K562 (cell line): Measurements from ENCODE around the gene NAA80. TPM values are rescaled to one million over a fixed set of nuclear protein-coding genes. Genes with fewer than 3 reads are reported as not detected.

ENCODE experiments used
- BRD4 ChIP-seq: fragments of 200-600 bp; sonication (generic); IDR thresholded peaks from 2 replicates; pipeline ENCODE4 v1.6.1; 2017; ENCODE audit warnings: inconsistent platforms
- CBFB ChIP-seq: sonication (generic); formaldehyde crosslinking; IDR thresholded peaks from 2 replicates; pipeline ENCODE4 v1.4.0; 2020; ENCODE audit warnings: mild to moderate bottlenecking, missing genetic modification reagents
- NFXL1 ChIP-seq: fragments of 450-650 bp; formaldehyde crosslinking; IDR thresholded peaks from 2 replicates; pipeline ENCODE4 v1.4.0; 2021; ENCODE audit warnings: mild to moderate bottlenecking
- NR4A1 ChIP-seq, 2 experiments: fragments of 250-450 bp in 1 of 2; fragments of 450-650 bp in 1 of 2; sonication (Bioruptor Pico) in 1 of 2; IDR thresholded peaks; 2 replicates each; pipeline versions ENCODE4 v1.4.0 to v1.6.1; 2016 to 2020; ENCODE audit warnings: mild to moderate bottlenecking in 2 of 2, missing compliant biosample characterization in 1 of 2, missing genetic modification characterization in 1 of 2, moderate library complexity in 1 of 2
- PRPF4 ChIP-seq: fragments of 200-400 bp; formaldehyde crosslinking; IDR thresholded peaks from one replicate; pipeline ENCODE4 v1.6.1; 2017; ENCODE audit warnings: low read length, low read depth, mild to moderate bottlenecking; ENCODE audit not compliant: insufficient read depth, poor library complexity, severe bottlenecking
- SETDB1 ChIP-seq: IDR thresholded peaks from one replicate; pipeline ENCODE4 v1.6.1; 2012; ENCODE audit warnings: low read length, control low read depth, inconsistent platforms
- SP2 ChIP-seq: IDR thresholded peaks from 2 replicates; pipeline ENCODE4 v1.6.1; 2011; ENCODE audit warnings: mild to moderate bottlenecking, low read depth, low read length, moderate library complexity; ENCODE audit not compliant: poor library complexity, severe bottlenecking; ENCODE audit errors: extremely low read depth
- SRSF3 ChIP-seq: fragments of 200-400 bp; formaldehyde crosslinking; IDR thresholded peaks from 2 replicates; pipeline ENCODE4 v1.6.1; 2016; ENCODE audit warnings: mild to moderate bottlenecking, low read length, moderate library complexity; ENCODE audit not compliant: insufficient read depth
- ZNF165 ChIP-seq: fragments of 250-450 bp; sonication (Bioruptor Pico); IDR thresholded peaks from 2 replicates; pipeline ENCODE4 v1.4.0; 2020; ENCODE audit warnings: borderline replicate concordance
- polyA plus RNA-seq, 8 experiments: library from polyadenylated mRNA; depleted of rRNA in 4 of 8; stranded (reverse) in 5 of 8; unstranded in 3 of 8; fragments of >200 nt; fragmentation: Nextera tagmentation in 2 of 8; fragmentation: Illumina TruSeq in 1 of 8; extraction: Ambion mirVana in 2 of 8; extraction: Trizol in 1 of 8; gene quantifications; 2 replicates each; pipeline versions ENCODE4 v1.2.1 to v1.2.3, GENCODE V29; 2011 to 2014; ENCODE audit warnings: inconsistent platforms in 1 of 8, missing spikeins in 1 of 8
- total RNA-seq, 7 experiments: library from RNA; depleted of rRNA in 6 of 7; stranded (reverse); fragments of >200 nt in 6 of 7; fragmentation: Illumina TruSeq in 2 of 7; extraction: Trizol in 2 of 7; gene quantifications; 2 replicates each; pipeline versions ENCODE4 v1.2.1 to v1.2.3, GENCODE V29; 2011 to 2021; ENCODE audit warnings: low replicate concordance in 1 of 7
- TF ChIP-seq, protein P1 (sequence below): fragments of 200-600 bp; sonication (generic); IDR thresholded peaks from one replicate; pipeline ENCODE4 v1.6.1; 2012; ENCODE audit warnings: mild to moderate bottlenecking, low read depth, low read length, inconsistent platforms
- TF ChIP-seq, protein P2 (sequence below): fragments of 450-650 bp; IDR thresholded peaks from 2 replicates; pipeline ENCODE4 v1.7.0; 2016; ENCODE audit warnings: borderline replicate concordance
- TF ChIP-seq, protein P3 (sequence below): fragments of 250-450 bp; sonication (Bioruptor Pico); IDR thresholded peaks from 2 replicates; pipeline ENCODE4 v1.4.0; 2020; ENCODE audit warnings: mild to moderate bottlenecking, moderate library complexity

NAA80 gene
- total and polyA plus RNA-seq, 9 of the 15 experiments (the other 6 are each of a cell fraction or from before 2014, with no cell fraction given): 0.82 to 24.0 (median 8.6) TPM

DNA sequence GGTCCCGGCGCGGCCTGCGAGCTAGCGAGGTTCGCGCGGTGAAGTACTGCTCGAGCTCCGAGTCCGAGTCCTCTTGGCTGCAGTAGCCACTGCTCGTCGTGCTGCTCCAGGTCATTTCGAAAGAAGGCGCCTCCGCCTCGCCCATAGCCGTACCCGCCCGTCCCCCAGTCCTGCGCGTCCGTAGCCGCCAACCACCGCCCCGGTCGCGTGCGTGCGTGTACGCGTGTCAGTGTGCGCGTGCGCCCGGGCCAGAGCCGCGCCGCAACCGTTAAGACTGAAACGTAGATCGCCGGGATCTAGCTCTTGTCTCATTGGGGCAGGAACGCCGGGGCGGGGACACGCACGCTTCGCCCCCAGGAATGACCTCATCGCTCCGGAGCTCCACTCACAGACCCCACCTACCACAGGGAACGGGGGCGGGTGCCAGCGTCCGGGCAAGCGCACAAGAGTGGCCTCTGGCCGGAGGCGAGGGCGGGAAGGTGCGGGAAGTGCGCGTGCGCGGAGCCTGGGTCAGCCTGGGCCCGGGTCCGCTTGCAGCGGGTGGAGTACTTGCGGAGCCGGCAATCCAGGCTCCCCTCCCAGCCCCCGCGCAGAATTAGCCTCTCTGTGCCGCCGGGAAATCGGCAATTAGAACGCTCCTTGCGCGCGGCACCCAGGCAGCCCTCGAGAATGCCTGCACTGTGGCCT lies 38.1 kb upstream of the NAA80 start (continued):
- TF ChIP-seq, protein P1, sequence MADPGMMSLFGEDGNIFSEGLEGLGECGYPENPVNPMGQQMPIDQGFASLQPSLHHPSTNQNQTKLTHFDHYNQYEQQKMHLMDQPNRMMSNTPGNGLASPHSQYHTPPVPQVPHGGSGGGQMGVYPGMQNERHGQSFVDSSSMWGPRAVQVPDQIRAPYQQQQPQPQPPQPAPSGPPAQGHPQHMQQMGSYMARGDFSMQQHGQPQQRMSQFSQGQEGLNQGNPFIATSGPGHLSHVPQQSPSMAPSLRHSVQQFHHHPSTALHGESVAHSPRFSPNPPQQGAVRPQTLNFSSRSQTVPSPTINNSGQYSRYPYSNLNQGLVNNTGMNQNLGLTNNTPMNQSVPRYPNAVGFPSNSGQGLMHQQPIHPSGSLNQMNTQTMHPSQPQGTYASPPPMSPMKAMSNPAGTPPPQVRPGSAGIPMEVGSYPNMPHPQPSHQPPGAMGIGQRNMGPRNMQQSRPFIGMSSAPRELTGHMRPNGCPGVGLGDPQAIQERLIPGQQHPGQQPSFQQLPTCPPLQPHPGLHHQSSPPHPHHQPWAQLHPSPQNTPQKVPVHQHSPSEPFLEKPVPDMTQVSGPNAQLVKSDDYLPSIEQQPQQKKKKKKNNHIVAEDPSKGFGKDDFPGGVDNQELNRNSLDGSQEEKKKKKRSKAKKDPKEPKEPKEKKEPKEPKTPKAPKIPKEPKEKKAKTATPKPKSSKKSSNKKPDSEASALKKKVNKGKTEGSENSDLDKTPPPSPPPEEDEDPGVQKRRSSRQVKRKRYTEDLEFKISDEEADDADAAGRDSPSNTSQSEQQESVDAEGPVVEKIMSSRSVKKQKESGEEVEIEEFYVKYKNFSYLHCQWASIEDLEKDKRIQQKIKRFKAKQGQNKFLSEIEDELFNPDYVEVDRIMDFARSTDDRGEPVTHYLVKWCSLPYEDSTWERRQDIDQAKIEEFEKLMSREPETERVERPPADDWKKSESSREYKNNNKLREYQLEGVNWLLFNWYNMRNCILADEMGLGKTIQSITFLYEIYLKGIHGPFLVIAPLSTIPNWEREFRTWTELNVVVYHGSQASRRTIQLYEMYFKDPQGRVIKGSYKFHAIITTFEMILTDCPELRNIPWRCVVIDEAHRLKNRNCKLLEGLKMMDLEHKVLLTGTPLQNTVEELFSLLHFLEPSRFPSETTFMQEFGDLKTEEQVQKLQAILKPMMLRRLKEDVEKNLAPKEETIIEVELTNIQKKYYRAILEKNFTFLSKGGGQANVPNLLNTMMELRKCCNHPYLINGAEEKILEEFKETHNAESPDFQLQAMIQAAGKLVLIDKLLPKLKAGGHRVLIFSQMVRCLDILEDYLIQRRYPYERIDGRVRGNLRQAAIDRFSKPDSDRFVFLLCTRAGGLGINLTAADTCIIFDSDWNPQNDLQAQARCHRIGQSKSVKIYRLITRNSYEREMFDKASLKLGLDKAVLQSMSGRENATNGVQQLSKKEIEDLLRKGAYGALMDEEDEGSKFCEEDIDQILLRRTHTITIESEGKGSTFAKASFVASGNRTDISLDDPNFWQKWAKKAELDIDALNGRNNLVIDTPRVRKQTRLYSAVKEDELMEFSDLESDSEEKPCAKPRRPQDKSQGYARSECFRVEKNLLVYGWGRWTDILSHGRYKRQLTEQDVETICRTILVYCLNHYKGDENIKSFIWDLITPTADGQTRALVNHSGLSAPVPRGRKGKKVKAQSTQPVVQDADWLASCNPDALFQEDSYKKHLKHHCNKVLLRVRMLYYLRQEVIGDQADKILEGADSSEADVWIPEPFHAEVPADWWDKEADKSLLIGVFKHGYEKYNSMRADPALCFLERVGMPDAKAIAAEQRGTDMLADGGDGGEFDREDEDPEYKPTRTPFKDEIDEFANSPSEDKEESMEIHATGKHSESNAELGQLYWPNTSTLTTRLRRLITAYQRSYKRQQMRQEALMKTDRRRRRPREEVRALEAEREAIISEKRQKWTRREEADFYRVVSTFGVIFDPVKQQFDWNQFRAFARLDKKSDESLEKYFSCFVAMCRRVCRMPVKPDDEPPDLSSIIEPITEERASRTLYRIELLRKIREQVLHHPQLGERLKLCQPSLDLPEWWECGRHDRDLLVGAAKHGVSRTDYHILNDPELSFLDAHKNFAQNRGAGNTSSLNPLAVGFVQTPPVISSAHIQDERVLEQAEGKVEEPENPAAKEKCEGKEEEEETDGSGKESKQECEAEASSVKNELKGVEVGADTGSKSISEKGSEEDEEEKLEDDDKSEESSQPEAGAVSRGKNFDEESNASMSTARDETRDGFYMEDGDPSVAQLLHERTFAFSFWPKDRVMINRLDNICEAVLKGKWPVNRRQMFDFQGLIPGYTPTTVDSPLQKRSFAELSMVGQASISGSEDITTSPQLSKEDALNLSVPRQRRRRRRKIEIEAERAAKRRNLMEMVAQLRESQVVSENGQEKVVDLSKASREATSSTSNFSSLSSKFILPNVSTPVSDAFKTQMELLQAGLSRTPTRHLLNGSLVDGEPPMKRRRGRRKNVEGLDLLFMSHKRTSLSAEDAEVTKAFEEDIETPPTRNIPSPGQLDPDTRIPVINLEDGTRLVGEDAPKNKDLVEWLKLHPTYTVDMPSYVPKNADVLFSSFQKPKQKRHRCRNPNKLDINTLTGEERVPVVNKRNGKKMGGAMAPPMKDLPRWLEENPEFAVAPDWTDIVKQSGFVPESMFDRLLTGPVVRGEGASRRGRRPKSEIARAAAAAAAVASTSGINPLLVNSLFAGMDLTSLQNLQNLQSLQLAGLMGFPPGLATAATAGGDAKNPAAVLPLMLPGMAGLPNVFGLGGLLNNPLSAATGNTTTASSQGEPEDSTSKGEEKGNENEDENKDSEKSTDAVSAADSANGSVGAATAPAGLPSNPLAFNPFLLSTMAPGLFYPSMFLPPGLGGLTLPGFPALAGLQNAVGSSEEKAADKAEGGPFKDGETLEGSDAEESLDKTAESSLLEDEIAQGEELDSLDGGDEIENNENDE: no peak
- TF ChIP-seq, protein P2, sequence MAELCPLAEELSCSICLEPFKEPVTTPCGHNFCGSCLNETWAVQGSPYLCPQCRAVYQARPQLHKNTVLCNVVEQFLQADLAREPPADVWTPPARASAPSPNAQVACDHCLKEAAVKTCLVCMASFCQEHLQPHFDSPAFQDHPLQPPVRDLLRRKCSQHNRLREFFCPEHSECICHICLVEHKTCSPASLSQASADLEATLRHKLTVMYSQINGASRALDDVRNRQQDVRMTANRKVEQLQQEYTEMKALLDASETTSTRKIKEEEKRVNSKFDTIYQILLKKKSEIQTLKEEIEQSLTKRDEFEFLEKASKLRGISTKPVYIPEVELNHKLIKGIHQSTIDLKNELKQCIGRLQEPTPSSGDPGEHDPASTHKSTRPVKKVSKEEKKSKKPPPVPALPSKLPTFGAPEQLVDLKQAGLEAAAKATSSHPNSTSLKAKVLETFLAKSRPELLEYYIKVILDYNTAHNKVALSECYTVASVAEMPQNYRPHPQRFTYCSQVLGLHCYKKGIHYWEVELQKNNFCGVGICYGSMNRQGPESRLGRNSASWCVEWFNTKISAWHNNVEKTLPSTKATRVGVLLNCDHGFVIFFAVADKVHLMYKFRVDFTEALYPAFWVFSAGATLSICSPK: no peak
- no peak for TF ChIP-seq ZNF165
- no peak for TF ChIP-seq CBFB (CRISPR knock-in tag)
- no peak for TF ChIP-seq SRSF3
- TF ChIP-seq PRPF4: no peak
- TF ChIP-seq SP2: no peak
- no peak for TF ChIP-seq NR4A1 (CRISPR knock-in tag; IDR thresholded peaks at IDR 0.05)
- no peak for TF ChIP-seq NR4A1 (tag; IDR thresholded peaks at IDR 0.05)
- no peak for TF ChIP-seq SETDB1
- TF ChIP-seq, protein P3, sequence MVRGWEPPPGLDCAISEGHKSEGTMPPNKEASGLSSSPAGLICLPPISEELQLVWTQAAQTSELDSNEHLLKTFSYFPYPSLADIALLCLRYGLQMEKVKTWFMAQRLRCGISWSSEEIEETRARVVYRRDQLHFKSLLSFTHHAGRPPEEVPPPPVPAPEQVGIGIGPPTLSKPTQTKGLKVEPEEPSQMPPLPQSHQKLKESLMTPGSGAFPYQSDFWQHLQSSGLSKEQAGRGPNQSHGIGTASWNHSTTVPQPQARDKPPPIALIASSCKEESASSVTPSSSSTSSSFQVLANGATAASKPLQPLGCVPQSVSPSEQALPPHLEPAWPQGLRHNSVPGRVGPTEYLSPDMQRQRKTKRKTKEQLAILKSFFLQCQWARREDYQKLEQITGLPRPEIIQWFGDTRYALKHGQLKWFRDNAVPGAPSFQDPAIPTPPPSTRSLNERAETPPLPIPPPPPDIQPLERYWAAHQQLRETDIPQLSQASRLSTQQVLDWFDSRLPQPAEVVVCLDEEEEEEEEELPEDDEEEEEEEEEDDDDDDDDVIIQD: no peak
- no peak for TF ChIP-seq BRD4
- TF ChIP-seq NFXL1: no peak
